Activated naive CD8-positive, alpha-beta T cell treated with anti-CD3 and anti-CD28 coated beads, Interleukin-2, amount 10 ng/mL, durations not matched to agents 7 days and 5 days (primary cell): ENCODE data around the gene MEGF11. TPM values are rescaled to one million over a fixed set of nuclear protein-coding genes. Genes with fewer than 3 reads are reported as not detected.

ENCODE experiments used
- ATAC-seq: fragments of 150-1000 bp; cut with Tn5 transposase; one replicate; pipeline ENCODE4 v1.10.0; 2021; ENCODE audit warnings: low read depth, moderate library complexity
- POLR2A ChIA-PET: fragments of 350-600 bp; sonication (Branson Sonifier 250); formaldehyde crosslinking; loops from one replicate; lab custom pipeline; 2021; ENCODE audit warnings: antibody characterized with exemption; lab: Charles Lee
- DNase-seq: peaks from one replicate; pipeline ENCODE4 v3.0.0; 2021
- H3K27ac Mint-ChIP-seq: one replicate; pipeline ENCODE4 v1.8.0; 2022; ENCODE audit warnings: mild to moderate bottlenecking, mixed read lengths
- H3K27me3 Mint-ChIP-seq: one replicate; pipeline ENCODE4 v1.8.0; 2022; ENCODE audit warnings: mild to moderate bottlenecking, moderate library complexity, mixed read lengths
- H3K36me3 Mint-ChIP-seq: one replicate; pipeline ENCODE4 v1.8.0; 2021; ENCODE audit warnings: mild to moderate bottlenecking, mixed read lengths
- H3K4me1 Mint-ChIP-seq: one replicate; pipeline ENCODE4 v1.8.0; 2021; ENCODE audit warnings: mixed read lengths
- H3K4me3 Mint-ChIP-seq: one replicate; pipeline ENCODE4 v1.8.0; 2022; ENCODE audit warnings: mild to moderate bottlenecking, moderate library complexity, mixed read lengths
- H3K9me3 Mint-ChIP-seq: one replicate; pipeline ENCODE4 v1.8.0; 2021; ENCODE audit warnings: mixed read lengths
- total RNA-seq, 2 experiments: library from RNA; stranded (reverse); gene quantifications; one replicate each; pipeline ENCODE4 v1.2.3, GENCODE V29; 2021

MEGF11 gene
- total RNA-seq, 2 experiments from 2014 or later = not detected

- no peak for DNase-seq
- Mint-ChIP-seq H3K27ac (no peak overlapping the region), H3K4me1 (peaks cover 3% of the 10 kb centered on the region), H3K9me3 (no peaks in the 10 kb centered on the region), H3K4me3 (no peak overlapping the region), H3K36me3 (no peaks in the 10 kb centered on the region), H3K27me3 (peaks cover 55% of the 10 kb centered on the region)
- ATAC-seq = no peak
- POLR2A ChIA-PET = no interaction called here
These were observed 72.9 kb downstream of the MEGF11 start for GRCh38 chr15:66180531-66181097.

GRCh38 chr15:66178531-66178910, 75.0 kb downstream of the MEGF11 start:
- Mint-ChIP-seq H3K36me3 (no peaks in the 10 kb centered on the region), H3K27me3 (peaks cover 49% of the 10 kb centered on the region), H3K4me3 (peak overlapping the region; percentile 9), H3K4me1 (no peaks in the 10 kb centered on the region), H3K9me3 (no peaks in the 10 kb centered on the region), H3K27ac (no peak overlapping the region)
- POLR2A ChIA-PET = no interaction called here
- no peak for ATAC-seq
- no peak for DNase-seq

DNA sequence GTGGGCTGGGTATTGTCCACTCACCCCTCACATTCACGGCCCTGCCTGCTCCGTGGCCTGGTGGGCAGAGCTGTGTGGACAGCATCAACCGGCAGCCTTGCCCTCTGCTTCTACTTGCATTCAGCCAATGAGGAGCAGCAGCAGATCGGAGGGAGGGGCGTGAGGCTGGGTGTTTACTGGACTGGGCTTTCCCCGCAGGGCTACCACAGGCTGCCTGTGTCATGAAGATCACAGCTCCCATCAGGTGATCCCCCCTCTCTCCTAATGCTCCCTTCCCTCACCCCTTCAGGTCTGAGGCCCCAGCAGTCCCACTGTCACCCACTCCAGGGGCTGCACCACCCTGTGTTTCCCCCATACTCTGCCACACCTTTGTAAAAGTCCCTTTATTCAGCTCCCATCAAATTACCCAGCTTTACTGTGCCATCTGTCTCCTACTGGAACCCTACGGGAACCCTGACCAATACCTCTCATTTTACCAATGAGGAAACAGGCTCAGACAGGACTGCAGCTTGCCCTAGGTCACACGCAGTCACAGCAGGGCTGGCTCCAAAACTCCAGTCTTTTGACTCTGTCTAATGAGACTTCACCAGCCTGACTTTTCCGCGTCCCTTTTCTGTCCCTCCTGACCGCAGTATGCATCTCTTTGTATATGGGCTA, 81.1 kb downstream of the MEGF11 start:
- peaks cover 21% of the 10 kb centered on the region for H3K27me3 Mint-ChIP-seq
- H3K4me3 Mint-ChIP-seq = no peak overlapping the region
- no peaks in the 10 kb centered on the region for H3K36me3 Mint-ChIP-seq
- no peak for ATAC-seq
- no peaks in the 10 kb centered on the region for H3K9me3 Mint-ChIP-seq
- no peak overlapping the region for H3K27ac Mint-ChIP-seq
- H3K4me1 Mint-ChIP-seq = peaks cover 3% of the 10 kb centered on the region
- POLR2A ChIA-PET = no interaction called here
- DNase-seq = no peak

GRCh38 chr15:66171841-66172240, 81.7 kb downstream of the MEGF11 start:
- H3K27ac Mint-ChIP-seq = no peak overlapping the region
- peaks cover 3% of the 10 kb centered on the region for H3K4me1 Mint-ChIP-seq
- H3K4me3 Mint-ChIP-seq = no peak overlapping the region
- H3K9me3 Mint-ChIP-seq = no peaks in the 10 kb centered on the region
- DNase-seq (no peak), ATAC-seq (no peak)
- H3K36me3 Mint-ChIP-seq = no peaks in the 10 kb centered on the region
- POLR2A ChIA-PET = no interaction called here
- H3K27me3 Mint-ChIP-seq = peaks cover 18% of the 10 kb centered on the region

DNA sequence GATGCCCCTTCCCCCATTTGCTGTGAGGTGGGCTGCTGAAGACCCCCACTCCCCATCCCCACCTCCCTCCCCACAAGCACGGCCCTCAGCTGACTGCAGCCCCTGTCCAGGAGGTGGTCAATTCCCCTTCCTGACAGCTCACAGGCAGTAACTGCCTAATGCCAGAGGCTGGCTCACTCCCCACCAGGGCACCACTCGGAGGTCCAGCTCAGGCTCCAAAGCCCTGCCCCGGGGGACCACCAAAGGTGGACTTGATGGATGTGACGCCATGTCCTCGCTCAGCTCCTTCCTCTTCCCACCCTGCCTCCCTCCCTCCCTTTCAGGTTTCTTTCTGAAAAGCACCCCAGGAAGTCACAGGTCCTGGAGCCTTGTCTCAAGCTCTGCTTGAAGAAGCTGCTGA, 82.8 kb downstream of the MEGF11 start:
- POLR2A ChIA-PET = no interaction called here
- ATAC-seq = no peak
- Mint-ChIP-seq H3K27me3 (peaks cover 14% of the 10 kb centered on the region), H3K36me3 (no peaks in the 10 kb centered on the region), H3K27ac (no peak overlapping the region), H3K9me3 (no peaks in the 10 kb centered on the region), H3K4me3 (no peak overlapping the region), H3K4me1 (peaks cover 3% of the 10 kb centered on the region)
- no peak for DNase-seq

DNA sequence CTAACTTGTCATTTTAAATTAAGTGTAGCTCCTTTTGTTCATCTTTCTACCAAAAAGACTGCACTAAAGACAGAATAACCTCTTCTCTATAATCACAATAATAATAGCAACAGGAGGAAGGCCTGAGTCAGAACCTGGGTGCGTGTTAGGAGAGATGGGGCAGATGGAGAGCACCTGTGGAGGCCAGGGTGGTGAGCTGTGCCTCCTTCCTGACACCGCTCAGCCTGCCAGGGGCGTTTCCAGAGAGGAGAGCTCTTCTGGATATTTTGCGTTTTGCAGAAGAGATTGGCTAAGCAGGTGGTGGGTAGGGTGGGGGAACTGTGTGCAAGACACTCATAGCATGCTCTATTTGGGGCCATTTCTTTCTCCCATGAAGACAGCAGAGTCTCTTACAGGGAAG, 83.5 kb downstream of the MEGF11 start:
- Mint-ChIP-seq H3K4me1 (peaks cover 3% of the 10 kb centered on the region), H3K27me3 (peaks cover 10% of the 10 kb centered on the region), H3K36me3 (no peaks in the 10 kb centered on the region), H3K27ac (no peak overlapping the region), H3K4me3 (no peak overlapping the region), H3K9me3 (no peaks in the 10 kb centered on the region)
- DNase-seq (no peak), ATAC-seq (no peak)
- POLR2A ChIA-PET = no interaction called here

GRCh38 chr15:66169625-66170024, 83.9 kb downstream of the MEGF11 start:
- ATAC-seq = no peak

GRCh38 chr15:66169023-66169422, 84.5 kb downstream of the MEGF11 start:
- peak; percentile 56 for ATAC-seq
- no peak overlapping the region for H3K4me3 Mint-ChIP-seq
- no peak for DNase-seq
- POLR2A ChIA-PET = no interaction called here
- peaks cover 3% of the 10 kb centered on the region for H3K4me1 Mint-ChIP-seq
- no peak overlapping the region for H3K27ac Mint-ChIP-seq
- H3K27me3 Mint-ChIP-seq = peaks cover 4% of the 10 kb centered on the region
- no peaks in the 10 kb centered on the region for H3K9me3 Mint-ChIP-seq
- H3K36me3 Mint-ChIP-seq = no peaks in the 10 kb centered on the region

More at GRCh38 chr15:66169625-66170024, 83.9 kb downstream of the MEGF11 start:
- Mint-ChIP-seq H3K4me1 (peaks cover 3% of the 10 kb centered on the region), H3K36me3 (no peaks in the 10 kb centered on the region), H3K4me3 (no peak overlapping the region), H3K9me3 (no peaks in the 10 kb centered on the region), H3K27me3 (peaks cover 6% of the 10 kb centered on the region), H3K27ac (no peak overlapping the region)
- POLR2A ChIA-PET = no interaction called here
- no peak for DNase-seq

DNA sequence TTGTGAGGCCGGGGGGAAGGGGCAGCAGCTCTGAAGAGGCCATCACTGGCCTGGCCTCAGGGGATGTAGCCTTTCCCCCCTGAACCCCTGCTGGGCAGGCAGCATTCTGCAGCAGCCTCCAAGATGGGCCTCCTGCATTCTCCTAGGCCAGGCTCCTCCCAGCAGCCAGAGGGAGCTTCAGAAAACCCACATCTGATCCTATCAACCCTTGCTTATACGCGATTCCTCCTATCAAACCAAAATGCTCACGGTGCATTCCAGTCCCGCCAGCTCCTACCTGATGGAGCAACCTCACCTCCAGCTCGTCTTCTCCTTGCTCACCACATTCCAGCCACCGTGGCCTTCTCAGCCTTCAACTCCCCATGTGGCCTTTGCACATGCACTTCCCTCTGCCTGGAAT, 85.7 kb downstream of the MEGF11 start:
- ATAC-seq (no peak), DNase-seq (no peak)
- Mint-ChIP-seq H3K27me3 (peaks cover 4% of the 10 kb centered on the region), H3K36me3 (no peaks in the 10 kb centered on the region), H3K27ac (no peak overlapping the region), H3K4me1 (peaks cover 3% of the 10 kb centered on the region), H3K9me3 (no peaks in the 10 kb centered on the region), H3K4me3 (no peak overlapping the region)
- POLR2A ChIA-PET = no interaction called here

DNA sequence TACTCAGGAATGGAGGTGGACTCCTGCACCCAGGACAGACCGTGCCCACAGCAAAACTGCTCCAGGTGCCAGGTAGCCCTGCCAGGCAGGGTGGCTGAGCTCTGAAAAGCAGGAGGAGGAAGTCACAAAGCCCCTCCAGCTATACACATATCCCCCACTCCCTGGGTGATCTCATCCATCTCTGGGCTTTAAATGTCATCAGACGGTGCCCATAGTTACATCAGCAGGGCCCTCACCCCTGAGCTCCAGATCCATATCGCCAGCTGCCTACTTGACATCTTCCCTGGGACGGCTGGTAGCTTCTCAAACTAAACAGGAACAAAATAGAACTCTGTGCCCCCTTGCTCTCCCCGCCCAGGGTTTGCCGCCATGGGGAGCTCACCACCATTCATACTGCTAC, 87.7 kb downstream of the MEGF11 start:
- POLR2A ChIA-PET = no interaction called here
- no peaks in the 10 kb centered on the region for H3K36me3 Mint-ChIP-seq
- H3K27ac Mint-ChIP-seq = no peak overlapping the region
- H3K4me1 Mint-ChIP-seq = peaks cover 6% of the 10 kb centered on the region
- no peak overlapping the region for H3K4me3 Mint-ChIP-seq
- peaks cover 4% of the 10 kb centered on the region for H3K27me3 Mint-ChIP-seq
- DNase-seq (no peak), ATAC-seq (no peak)
- no peaks in the 10 kb centered on the region for H3K9me3 Mint-ChIP-seq

DNA sequence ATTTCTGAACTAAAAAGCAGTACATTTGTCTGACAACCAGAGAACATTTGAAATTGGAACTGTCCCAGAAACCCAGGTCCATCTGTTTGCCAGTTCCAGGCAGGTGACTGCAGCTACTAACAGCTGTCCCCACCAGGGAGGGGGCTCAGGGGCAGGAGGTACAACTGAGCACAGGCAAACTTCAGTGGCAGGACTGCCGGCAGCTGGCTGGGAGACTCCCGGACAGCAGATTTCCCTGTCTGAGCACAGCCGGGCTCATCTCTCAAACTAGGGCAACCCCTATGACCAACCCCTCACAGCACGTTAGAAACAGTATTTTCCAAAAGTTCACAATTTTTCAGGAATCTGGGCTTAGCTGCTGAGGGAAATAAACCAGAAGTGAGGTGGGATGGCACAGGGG, 88.8 kb downstream of the MEGF11 start:
- peaks cover 6% of the 10 kb centered on the region for H3K4me1 Mint-ChIP-seq
- no peak overlapping the region for H3K27ac Mint-ChIP-seq
- no peak for DNase-seq
- H3K36me3 Mint-ChIP-seq = no peaks in the 10 kb centered on the region
- POLR2A ChIA-PET = interaction anchor here (0.6 kb wide), 1 partner anchor 530 kb away, joined by 7 read pairs; no protein-coding TSS in a partner anchor
- no peaks in the 10 kb centered on the region for H3K9me3 Mint-ChIP-seq
- peaks cover 4% of the 10 kb centered on the region for H3K27me3 Mint-ChIP-seq
- ATAC-seq = no peak
- no peak overlapping the region for H3K4me3 Mint-ChIP-seq

DNA sequence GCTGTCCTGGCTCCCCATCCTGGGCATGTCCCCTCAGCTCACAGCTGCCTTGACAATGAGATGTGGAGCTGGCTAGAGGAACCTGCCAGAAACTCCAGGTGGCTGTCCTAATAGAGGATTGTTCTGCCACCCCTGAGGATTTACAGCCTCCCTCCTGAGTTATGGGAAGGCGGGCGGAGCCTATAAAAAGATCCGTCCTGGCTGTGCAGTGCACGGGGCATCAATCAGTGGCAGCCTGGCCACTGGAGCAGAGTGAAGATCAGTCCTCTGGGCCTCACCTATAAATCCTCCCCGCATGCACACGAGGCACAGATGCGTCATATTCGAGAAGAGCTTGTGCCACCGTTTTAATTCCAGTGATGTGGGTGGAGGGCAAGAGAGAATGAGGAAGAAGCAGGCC, 90.0 kb downstream of the MEGF11 start:
- no peaks in the 10 kb centered on the region for H3K36me3 Mint-ChIP-seq
- ATAC-seq (no peak), DNase-seq (no peak)
- H3K27ac Mint-ChIP-seq = no peak overlapping the region
- no peak overlapping the region for H3K4me3 Mint-ChIP-seq
- POLR2A ChIA-PET = no interaction called here
- peaks cover 7% of the 10 kb centered on the region for H3K4me1 Mint-ChIP-seq
- H3K9me3 Mint-ChIP-seq = no peaks in the 10 kb centered on the region
- H3K27me3 Mint-ChIP-seq = peaks cover 4% of the 10 kb centered on the region

DNA sequence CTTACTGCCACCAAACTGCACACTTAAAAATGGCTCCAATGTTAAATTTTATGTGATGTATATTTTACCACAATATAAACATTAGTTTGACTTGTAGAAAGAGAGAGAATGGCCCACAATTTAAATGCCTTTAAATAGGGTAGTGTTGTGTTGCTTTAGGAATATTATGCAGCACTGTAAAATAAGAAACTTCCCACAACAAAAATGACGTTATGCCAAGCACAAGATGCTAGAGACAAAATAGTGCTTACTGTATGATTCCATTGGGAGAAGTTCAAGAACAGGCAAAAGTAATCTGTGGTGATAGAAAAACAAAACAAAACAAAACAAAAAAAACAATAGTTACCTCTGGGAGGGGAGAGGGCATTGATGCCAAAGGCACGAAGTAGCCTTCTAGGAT, 91.3 kb downstream of the MEGF11 start:
- H3K27ac Mint-ChIP-seq = no peak overlapping the region
- no peak overlapping the region for H3K4me3 Mint-ChIP-seq
- peaks cover 4% of the 10 kb centered on the region for H3K4me1 Mint-ChIP-seq
- H3K36me3 Mint-ChIP-seq = no peaks in the 10 kb centered on the region
- peaks cover 4% of the 10 kb centered on the region for H3K27me3 Mint-ChIP-seq
- ATAC-seq (no peak), DNase-seq (no peak)
- POLR2A ChIA-PET = no interaction called here
- no peaks in the 10 kb centered on the region for H3K9me3 Mint-ChIP-seq

- peaks cover 4% of the 10 kb centered on the region for H3K4me1 Mint-ChIP-seq
- H3K27me3 Mint-ChIP-seq = peaks cover 4% of the 10 kb centered on the region
- H3K27ac Mint-ChIP-seq = no peak overlapping the region
- H3K36me3 Mint-ChIP-seq = no peaks in the 10 kb centered on the region
- no peak for ATAC-seq
- H3K4me3 Mint-ChIP-seq = no peak overlapping the region
- POLR2A ChIA-PET = no interaction called here
- DNase-seq = no peak
- H3K9me3 Mint-ChIP-seq = no peaks in the 10 kb centered on the region
These were observed 91.9 kb downstream of the MEGF11 start for GRCh38 chr15:66161575-66162118.
